ENCODE results near the gene MYLK4.

The MYLK4 gene

DNA sequence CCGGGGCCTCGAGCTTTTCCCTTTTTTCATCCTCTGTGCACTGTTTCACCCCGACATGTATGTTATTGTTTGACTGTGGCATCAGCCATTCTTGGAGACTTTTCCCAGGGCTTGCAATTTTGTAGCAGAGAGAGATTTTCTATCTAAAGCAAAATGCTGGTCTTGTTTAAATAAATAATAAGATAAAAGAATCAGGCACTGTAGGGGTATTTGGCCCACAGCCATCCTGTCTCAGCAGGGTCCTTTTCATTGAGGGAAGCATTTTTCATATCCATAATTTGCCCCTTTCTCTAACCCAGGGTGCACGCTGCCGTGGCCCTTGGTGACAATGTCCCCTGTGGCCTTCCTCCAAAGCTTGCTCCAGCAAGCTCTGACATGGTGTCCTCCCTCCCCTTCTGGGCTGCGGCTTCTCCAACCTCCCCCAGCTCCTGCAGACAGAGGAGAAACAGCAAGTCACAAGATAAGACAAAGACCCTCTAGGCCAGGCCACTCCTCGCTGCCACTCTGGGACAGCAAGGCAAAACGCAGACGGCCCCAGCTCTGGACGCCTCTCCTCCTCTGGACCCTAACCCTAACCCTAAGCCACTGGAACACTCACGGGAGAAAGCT is 117.6 kb downstream of the MYLK4 start:
- DNase-seq (ENCODE audit: low read depth in 2 of 2): no peak

- DNase-seq (ENCODE audit: low read depth in 2 of 2): no peak
Observed at GRCh38 chr6:2632368-2632767, 118.4 kb downstream of the MYLK4 start.

GRCh38 chr6:2630891-2631571 is 119.7 kb downstream of the MYLK4 start:
- no peak for DNase-seq (ENCODE audit: low read depth in 2 of 2)

DNA sequence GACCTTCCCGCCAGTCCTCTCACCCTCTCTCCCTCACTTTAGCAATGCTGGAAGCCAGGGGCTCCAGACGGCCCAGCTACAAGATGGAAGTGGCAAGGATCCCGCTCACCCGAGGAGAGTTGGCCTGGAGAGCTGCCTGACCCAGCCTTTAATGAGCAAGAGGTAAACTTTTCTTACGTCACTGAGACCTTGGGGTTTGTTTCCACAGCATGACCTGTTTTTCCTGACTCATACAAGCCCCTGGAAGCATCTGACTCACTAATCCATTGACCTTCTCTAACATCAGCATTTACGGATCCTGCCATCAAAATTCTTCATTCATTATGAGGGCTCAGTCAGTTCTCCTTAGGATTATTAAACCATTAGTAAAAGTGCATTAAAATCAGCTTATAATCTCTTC is 120.4 kb downstream of the MYLK4 start:
- DNase-seq (ENCODE audit: low read depth in 2 of 2): peak; percentile 54 to 58

GRCh38 chr6:2626401-2626800 is 124.3 kb downstream of the MYLK4 start:
- no peak for DNase-seq (ENCODE audit: low read depth in 2 of 2)

DNA sequence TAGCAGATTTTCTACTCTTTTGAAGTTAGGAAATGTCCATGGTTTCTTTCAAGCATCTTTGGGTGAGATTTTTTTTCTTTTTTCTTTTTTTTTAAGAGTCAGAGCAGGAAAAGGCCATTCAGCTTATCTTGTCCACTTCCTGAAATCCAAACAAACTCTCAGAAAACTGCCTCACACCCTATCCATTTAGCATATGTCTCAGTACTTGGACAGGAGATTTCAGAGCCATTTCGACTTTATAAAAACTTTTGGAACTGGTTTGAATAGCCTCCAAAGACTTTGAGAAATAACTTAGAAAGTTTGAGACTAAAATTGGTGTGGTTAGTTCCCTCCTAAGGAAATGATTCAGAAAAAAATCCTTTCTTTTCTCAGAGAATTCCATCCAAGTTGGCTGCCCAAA is 125.1 kb downstream of the MYLK4 start:
- no peak for DNase-seq (ENCODE audit: low read depth in 2 of 2)

DNA sequence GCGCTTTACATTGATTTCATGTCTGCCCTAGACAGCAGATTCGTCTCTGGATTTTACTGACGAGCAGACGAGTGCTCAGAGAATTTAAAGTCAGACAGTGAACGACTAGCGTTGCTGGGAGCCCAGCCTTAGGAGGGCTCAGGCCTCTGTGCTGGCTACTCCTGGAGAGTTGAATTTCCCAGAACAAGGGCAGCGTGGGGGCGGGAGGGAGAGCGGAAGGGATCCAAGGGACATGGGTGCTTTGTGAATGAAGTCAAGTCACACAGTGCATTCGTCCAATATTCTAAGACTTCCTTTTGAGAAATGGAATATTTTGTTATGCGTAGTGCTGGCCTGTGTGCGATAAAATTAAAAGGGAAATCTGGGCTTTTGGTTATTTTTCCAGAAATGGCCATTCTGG is 126.5 kb downstream of the MYLK4 start:
- DNase-seq (ENCODE audit: low read depth in 2 of 2): no peak

- no peak for DNase-seq (ENCODE audit: low read depth in 2 of 2)
Observed at GRCh38 chr6:2623295-2623694, 127.4 kb downstream of the MYLK4 start.

- no peak for DNase-seq (ENCODE audit: low read depth in 2 of 2)
Observed at GRCh38 chr6:2622671-2623070, 128.1 kb downstream of the MYLK4 start.

GRCh38 chr6:2619651-2620050 is 131.1 kb downstream of the MYLK4 start:
- no peak for DNase-seq (ENCODE audit: low read depth in 2 of 2)

DNA sequence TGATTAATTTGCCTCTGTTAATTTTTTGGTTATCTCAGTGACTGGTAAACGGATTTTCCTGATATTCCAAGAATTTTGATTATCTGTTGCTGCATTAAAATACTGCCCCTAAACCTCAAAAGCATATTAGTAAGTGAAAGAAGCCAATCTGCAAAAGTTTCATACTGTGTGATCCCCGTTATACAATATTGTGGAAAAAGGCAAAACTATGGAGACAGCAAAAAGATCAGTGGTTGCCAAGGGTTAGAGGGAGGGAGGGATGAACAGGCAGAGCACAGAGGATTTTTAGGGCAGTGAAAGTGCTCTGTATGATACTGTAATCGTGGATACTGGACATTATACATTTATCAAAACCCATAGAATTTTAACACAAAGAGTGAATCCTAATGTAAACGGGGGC is 133.0 kb downstream of the MYLK4 start:
- no peak for DNase-seq (ENCODE audit: low read depth in 2 of 2)

DNA sequence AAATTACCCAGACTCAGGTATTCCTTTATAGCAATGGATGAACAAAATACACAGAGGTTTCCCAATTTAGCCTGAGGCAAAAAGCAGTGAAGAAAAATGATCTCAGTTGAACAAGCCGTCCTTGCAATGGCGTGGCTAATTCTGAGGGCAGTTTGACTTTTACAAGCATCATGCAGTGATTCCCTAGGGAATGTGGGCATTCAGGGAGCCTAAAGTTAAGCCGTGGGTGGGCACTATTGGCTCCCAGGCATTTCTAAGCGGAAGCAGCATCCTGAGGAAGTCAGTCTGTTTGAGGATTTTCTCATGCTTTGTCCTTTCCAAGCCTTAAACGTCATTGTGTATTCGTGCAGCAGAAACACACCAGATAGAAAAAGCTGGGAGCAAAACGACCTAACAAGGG is 133.9 kb downstream of the MYLK4 start:
- DNase-seq (ENCODE audit: low read depth in 2 of 2): no peak

DNA sequence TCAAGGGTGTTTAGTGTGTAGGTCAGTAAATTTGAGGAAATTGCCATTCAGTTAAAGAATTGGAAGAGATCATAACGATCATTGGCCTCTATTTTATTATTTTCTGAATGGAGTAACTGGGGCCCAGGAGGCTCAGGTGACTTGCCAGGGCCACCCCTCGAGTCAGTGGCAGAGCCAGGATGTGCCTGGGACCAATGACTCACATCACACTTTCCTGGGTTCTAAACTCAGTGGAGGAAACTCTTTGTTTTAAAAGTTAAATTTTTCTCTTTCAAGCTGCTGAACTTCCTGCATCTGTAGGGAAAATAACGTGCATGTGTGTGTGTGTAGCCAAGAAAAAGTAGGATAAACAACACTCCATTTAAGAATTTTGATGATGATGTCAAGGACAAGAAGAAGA is 135.5 kb downstream of the MYLK4 start:
- DNase-seq (ENCODE audit: low read depth in 2 of 2): no peak

- no peak for DNase-seq (ENCODE audit: low read depth in 2 of 2)
Observed at GRCh38 chr6:2614846-2615245, 135.9 kb downstream of the MYLK4 start.

DNA sequence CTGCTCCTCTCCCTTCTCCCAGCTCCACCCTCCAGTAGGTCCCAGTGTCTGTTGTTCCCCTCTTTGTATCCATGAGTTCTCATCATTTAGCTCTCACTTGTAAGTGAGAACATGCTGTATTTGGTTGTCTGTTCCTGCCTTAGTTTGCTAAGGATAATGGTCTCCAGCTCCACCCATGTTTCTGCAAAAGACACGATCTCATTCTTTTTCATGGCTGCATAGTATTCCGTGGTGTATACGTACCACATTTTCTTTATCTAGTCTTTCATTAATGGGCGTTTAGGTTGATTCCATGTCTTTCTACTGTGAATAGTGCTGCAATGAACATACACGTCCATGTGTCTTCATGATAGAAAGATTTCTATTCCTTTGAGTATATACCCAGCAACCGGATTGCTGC is 136.6 kb downstream of the MYLK4 start:
- no peak for DNase-seq (ENCODE audit: low read depth in 2 of 2)
